ENCODE results near the gene SEMA5A.

SEMA5A gene

GRCh38 chr5:9046756-9047481, 499.0 kb downstream of the SEMA5A start:
- no peak for DNase-seq

GRCh38 chr5:9045946-9046345, 499.9 kb downstream of the SEMA5A start:
- DNase-seq, result no peak

- DNase-seq, result no peak
These were observed 503.6 kb downstream of the SEMA5A start for GRCh38 chr5:9042241-9042640.

- DNase-seq, result no peak
These were observed 505.4 kb downstream of the SEMA5A start for GRCh38 chr5:9040475-9040874.

GRCh38 chr5:9037048-9037447, 508.8 kb downstream of the SEMA5A start:
- no peak for DNase-seq

GRCh38 chr5:9035346-9035745, 510.5 kb downstream of the SEMA5A start:
- DNase-seq, result no peak

GRCh38 chr5:9034649-9035048, 511.2 kb downstream of the SEMA5A start:
- DNase-seq, result no peak

- DNase-seq, result no peak
These were observed 512.4 kb downstream of the SEMA5A start for GRCh38 chr5:9033524-9033923.

- no peak for DNase-seq
These were observed 519.9 kb downstream of the SEMA5A start for GRCh38 chr5:9025942-9026341.

- no peak for DNase-seq
These were observed 524.9 kb downstream of the SEMA5A start for GRCh38 chr5:9020996-9021395.

- DNase-seq, result no peak
These were observed 530.0 kb downstream of the SEMA5A start for GRCh38 chr5:9015937-9016270.

GRCh38 chr5:9015260-9015936, 530.5 kb downstream of the SEMA5A start:
- DNase-seq, result no peak

- DNase-seq, result no peak
These were observed 532.7 kb downstream of the SEMA5A start for GRCh38 chr5:9013147-9013546.

GRCh38 chr5:9009931-9010651, 535.8 kb downstream of the SEMA5A start:
- no peak for DNase-seq

GRCh38 chr5:8997542-8998070, 548.3 kb downstream of the SEMA5A start:
- no peak for DNase-seq

- no peak for DNase-seq
These were observed 552.8 kb downstream of the SEMA5A start for GRCh38 chr5:8993031-8993430.
